ENCODE data around the gene TRAF7.
"Not testable (repeated sequence)": the region's sequence is repeated elsewhere in the genome, so short reads cannot be mapped to it uniquely, and the experiment has no call there.

TRAF7 gene

DNA sequence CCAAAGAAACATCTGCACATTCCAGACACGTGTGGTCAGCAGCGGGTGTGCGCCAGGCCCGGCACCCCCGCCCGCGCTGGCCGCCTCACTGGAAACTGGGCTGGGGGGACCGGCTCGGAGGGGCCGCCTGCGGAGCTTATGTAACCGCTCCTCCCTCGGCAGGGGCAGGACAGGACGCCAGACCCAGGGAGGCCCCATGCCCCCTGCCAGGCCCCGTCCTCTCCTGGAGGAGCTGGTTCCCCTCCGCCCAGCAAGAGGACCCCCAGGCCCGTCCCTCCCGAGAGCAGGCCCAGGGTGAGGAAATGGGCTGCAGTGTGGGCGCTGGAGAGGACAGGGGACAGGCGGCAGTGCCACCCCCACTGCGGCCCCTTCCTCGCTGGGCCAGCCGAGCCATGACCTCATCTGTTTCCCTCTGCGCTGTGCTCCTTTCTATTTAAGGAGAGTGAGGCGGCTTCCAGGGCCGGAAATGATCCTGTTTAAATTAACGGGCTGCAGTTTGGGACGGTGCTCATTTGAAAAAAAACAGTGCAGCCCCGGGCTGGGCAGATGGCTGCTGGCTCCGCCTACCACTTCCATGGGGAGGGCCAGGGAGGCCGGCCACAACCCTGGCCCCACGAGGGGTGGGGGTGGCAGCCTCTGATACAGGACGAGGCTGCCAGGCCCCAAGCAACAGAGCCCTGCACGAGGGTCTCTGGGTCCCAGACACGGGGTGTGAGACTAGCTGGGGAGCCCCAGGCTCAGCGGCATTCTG lies 30.7 kb upstream of the TRAF7 start:
- H3K36me3 ChIP-seq (ENCODE audit: control insufficient read depth, insufficient read depth, low read length); H3K4me1 ChIP-seq (ENCODE audit: control insufficient read depth, insufficient read depth, low read length); H3K4me3 ChIP-seq (ENCODE audit: low read depth, low read length); H3K9ac ChIP-seq (ENCODE audit: low read depth, low read length); H3K27me3 ChIP-seq (ENCODE audit: control insufficient read depth, insufficient read depth, low read length); H3K9me3 ChIP-seq (ENCODE audit: control insufficient read depth, insufficient read depth, low read length): not testable (repeated sequence)

DNA sequence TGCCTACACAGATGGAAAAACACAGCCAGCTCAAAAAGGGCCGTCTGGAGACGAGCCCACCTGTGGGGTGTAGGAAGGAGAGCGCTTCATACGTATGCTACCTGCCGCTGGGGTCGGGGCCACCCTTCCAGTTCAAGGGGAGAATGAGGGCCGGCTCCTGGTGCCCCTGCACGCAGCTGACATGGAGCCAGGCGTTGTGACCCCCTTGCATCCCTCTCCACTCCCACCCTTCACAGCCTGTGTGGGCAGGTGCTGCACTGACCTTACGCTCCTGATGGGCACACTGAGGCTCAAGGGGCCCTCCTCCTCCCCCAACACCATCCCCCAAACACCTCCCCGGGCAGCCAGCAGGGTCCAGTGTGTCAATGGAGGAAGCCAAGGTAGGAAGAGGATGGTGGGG lies 30.0 kb upstream of the TRAF7 start:
- H3K27me3 ChIP-seq (ENCODE audit: control insufficient read depth, insufficient read depth, low read length); H3K9me3 ChIP-seq (ENCODE audit: control insufficient read depth, insufficient read depth, low read length); H3K36me3 ChIP-seq (ENCODE audit: control insufficient read depth, insufficient read depth, low read length); H3K4me3 ChIP-seq (ENCODE audit: low read depth, low read length); H3K4me1 ChIP-seq (ENCODE audit: control insufficient read depth, insufficient read depth, low read length): not testable (repeated sequence)
- H3K9ac ChIP-seq (ENCODE audit: low read depth, low read length) = peak overlapping the region; percentile 12

- H3K4me1 ChIP-seq (ENCODE audit: control insufficient read depth, insufficient read depth, low read length); H3K36me3 ChIP-seq (ENCODE audit: control insufficient read depth, insufficient read depth, low read length); H3K27me3 ChIP-seq (ENCODE audit: control insufficient read depth, insufficient read depth, low read length); H3K9me3 ChIP-seq (ENCODE audit: control insufficient read depth, insufficient read depth, low read length); H3K4me3 ChIP-seq (ENCODE audit: low read depth, low read length): not testable (repeated sequence)
- peak overlapping the region; percentile 12 for H3K9ac ChIP-seq (ENCODE audit: low read depth, low read length)
Observed at GRCh38 chr16:2126161-2126743, 29.3 kb upstream of the TRAF7 start.

GRCh38 chr16:2126928-2127556 lies 28.5 kb upstream of the TRAF7 start:
- not testable (repeated sequence) for H3K9me3 ChIP-seq (ENCODE audit: control insufficient read depth, insufficient read depth, low read length); H3K9ac ChIP-seq (ENCODE audit: low read depth, low read length); H3K27me3 ChIP-seq (ENCODE audit: control insufficient read depth, insufficient read depth, low read length); H3K4me3 ChIP-seq (ENCODE audit: low read depth, low read length); H3K36me3 ChIP-seq (ENCODE audit: control insufficient read depth, insufficient read depth, low read length); H3K4me1 ChIP-seq (ENCODE audit: control insufficient read depth, insufficient read depth, low read length)

DNA sequence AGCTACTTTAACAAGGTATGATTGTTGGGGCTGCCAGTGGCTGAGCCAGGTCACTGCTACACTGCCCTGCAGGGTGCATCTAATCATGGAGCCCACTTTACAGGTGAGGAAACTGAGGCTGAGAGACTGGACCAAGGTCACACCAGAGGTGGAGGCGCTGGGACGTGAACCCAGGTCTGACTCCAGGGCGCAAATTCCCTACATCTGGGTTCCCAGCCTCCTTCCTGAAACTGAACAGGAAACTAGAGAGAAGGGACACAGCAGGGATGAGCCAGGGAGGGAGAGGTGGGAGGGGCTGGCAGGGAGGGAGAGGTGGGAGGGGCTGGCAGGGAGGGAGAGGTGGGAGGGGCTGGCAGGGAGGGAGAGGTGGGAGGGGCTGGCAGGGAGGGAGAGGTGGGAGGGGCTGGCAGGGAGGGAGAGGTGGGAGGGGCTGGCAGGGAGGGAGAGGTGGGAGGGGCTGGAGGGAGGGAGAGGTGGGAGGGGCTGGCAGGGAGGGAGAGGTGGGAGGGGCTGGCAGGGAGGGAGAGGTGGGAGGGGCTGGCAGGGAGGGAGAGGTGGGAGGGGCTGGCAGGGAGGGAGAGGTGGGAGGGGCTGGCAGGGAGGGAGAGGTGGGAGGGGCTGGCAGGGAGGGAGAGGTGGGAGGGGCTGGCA lies 27.8 kb upstream of the TRAF7 start:
- H3K4me1 ChIP-seq (ENCODE audit: control insufficient read depth, insufficient read depth, low read length); H3K4me3 ChIP-seq (ENCODE audit: low read depth, low read length); H3K9me3 ChIP-seq (ENCODE audit: control insufficient read depth, insufficient read depth, low read length); H3K9ac ChIP-seq (ENCODE audit: low read depth, low read length); H3K27me3 ChIP-seq (ENCODE audit: control insufficient read depth, insufficient read depth, low read length); H3K36me3 ChIP-seq (ENCODE audit: control insufficient read depth, insufficient read depth, low read length): not testable (repeated sequence)

DNA sequence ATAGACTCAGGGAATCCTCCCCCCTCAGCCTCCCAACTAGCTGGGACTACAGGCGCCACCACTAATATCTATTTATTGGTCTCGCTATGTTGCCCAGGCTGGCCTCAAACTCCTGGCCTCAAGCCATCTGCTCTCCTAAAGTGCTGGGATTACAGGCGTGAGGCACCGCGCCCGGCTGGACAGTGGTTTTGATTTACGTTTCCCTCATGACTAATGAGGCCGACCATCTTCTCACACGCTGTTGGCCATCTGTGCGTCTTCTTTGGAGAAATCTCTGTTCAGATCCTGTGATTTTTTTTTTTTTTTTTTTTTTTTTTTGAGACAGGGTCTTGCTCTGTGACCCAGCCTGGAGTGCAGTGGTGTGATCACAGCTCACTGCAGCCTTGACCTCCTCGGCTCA lies 26.3 kb upstream of the TRAF7 start:
- H3K36me3 ChIP-seq (ENCODE audit: control insufficient read depth, insufficient read depth, low read length); H3K9me3 ChIP-seq (ENCODE audit: control insufficient read depth, insufficient read depth, low read length); H3K27me3 ChIP-seq (ENCODE audit: control insufficient read depth, insufficient read depth, low read length); H3K4me3 ChIP-seq (ENCODE audit: low read depth, low read length); H3K4me1 ChIP-seq (ENCODE audit: control insufficient read depth, insufficient read depth, low read length); H3K9ac ChIP-seq (ENCODE audit: low read depth, low read length): not testable (repeated sequence)

DNA sequence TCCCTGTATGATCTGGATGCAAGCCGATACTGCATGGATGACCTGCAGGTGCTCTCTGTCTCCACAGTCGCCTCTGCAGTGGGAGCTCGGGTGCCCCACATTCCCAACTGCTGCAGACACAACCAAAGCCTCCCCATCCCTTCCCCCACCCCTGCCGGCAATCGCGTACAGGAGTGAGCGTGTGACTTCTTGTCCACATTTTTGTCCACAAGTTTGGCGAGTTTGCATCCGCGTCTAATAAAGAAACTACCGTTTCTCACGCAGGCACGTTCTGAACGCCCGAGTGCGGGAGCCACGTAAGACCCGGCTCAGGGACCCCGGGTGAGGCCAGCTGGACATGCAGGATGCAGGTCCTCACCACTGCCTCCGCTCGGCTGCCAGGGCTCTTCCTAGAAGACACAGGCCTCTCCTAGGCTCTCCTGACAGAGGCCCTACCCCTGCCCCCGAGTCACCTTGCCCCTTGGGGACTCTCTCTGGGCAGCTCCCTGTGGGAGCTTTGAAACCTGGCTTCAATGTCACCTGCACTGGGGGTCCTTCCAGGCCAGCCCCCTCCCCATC lies 25.6 kb upstream of the TRAF7 start:
- H3K9ac ChIP-seq (ENCODE audit: low read depth, low read length); H3K27me3 ChIP-seq (ENCODE audit: control insufficient read depth, insufficient read depth, low read length): not testable (repeated sequence)

GRCh38 chr16:2133797-2134196 lies 21.8 kb upstream of the TRAF7 start:
- not testable (repeated sequence) for H3K27me3 ChIP-seq (ENCODE audit: control insufficient read depth, insufficient read depth, low read length); H3K4me1 ChIP-seq (ENCODE audit: control insufficient read depth, insufficient read depth, low read length); H3K9ac ChIP-seq (ENCODE audit: low read depth, low read length); H3K9me3 ChIP-seq (ENCODE audit: control insufficient read depth, insufficient read depth, low read length); H3K36me3 ChIP-seq (ENCODE audit: control insufficient read depth, insufficient read depth, low read length); H3K4me3 ChIP-seq (ENCODE audit: low read depth, low read length)

More for the DNA sequence above, 25.6 kb upstream of the TRAF7 start:
- H3K4me1 ChIP-seq (ENCODE audit: control insufficient read depth, insufficient read depth, low read length); H3K9me3 ChIP-seq (ENCODE audit: control insufficient read depth, insufficient read depth, low read length); H3K4me3 ChIP-seq (ENCODE audit: low read depth, low read length); H3K36me3 ChIP-seq (ENCODE audit: control insufficient read depth, insufficient read depth, low read length): not testable (repeated sequence)

- H3K9ac ChIP-seq (ENCODE audit: low read depth, low read length); H3K27me3 ChIP-seq (ENCODE audit: control insufficient read depth, insufficient read depth, low read length); H3K9me3 ChIP-seq (ENCODE audit: control insufficient read depth, insufficient read depth, low read length); H3K4me1 ChIP-seq (ENCODE audit: control insufficient read depth, insufficient read depth, low read length); H3K36me3 ChIP-seq (ENCODE audit: control insufficient read depth, insufficient read depth, low read length): not testable (repeated sequence)
- peak overlapping the region; percentile 32 for H3K4me3 ChIP-seq (ENCODE audit: low read depth, low read length)
Observed at GRCh38 chr16:2135071-2135470, 20.5 kb upstream of the TRAF7 start.

DNA sequence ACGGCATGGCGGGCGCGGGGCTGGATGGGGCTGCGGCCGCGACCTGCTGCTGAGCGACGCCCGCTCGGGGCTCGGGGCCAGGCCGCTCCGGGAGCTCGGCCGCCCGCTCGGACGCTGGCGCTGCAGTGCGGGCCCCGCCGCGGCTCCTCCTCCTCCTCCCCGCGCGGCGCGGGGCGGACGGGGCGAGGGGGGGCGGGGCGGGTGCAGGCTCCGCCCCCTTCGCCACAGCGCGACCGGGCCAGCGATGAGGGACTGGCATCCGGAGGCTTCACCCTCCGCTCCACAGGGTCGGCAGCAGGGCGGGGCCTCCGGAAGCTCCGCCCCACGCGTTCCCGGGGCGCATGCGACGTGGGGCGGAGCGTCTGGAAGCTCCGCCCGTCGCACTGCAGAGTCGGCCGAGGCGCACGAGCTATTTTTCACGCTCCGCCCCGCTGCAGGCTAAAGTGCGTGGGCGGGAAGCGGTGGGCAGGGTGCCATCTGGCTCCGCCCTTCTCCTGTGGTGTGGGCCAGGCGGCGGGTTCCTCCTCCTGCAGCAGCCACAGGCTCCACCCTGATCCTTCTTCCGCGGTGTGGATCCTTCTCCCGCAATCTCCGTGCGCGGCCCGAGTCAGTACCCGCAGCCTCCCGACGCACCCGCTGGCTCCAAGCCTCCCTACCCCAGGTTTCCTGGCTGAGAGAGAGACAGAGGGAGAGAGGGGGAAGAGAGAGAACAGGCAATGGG lies 19.7 kb upstream of the TRAF7 start, which contains the start of gene PKD1:
TSS of gene PKD1 (minus strand) at position 129 of the 721 bp plus-strand sequence. CDS start 209 bp downstream, outside the sequence.
- not testable (repeated sequence) for H3K9ac ChIP-seq (ENCODE audit: low read depth, low read length); H3K9me3 ChIP-seq (ENCODE audit: control insufficient read depth, insufficient read depth, low read length); H3K4me1 ChIP-seq (ENCODE audit: control insufficient read depth, insufficient read depth, low read length); H3K36me3 ChIP-seq (ENCODE audit: control insufficient read depth, insufficient read depth, low read length); H3K27me3 ChIP-seq (ENCODE audit: control insufficient read depth, insufficient read depth, low read length)
- peak within 1 kb of the TSS; percentile 55 for H3K4me3 ChIP-seq (ENCODE audit: low read depth, low read length)

Data from iPS-15b (cell line).